Kidney glomerular epithelial cell (primary cell): Measurements from ENCODE around the gene MAST2.
A peak's percentile ranks its signal among the peaks of the same experiment; 100 is the strongest.
"Not testable (repeated sequence)": the region's sequence is repeated elsewhere in the genome, so short reads cannot be mapped to it uniquely, and the experiment has no call there.

Experiments used
- DNase-seq: peaks from one replicate; lab custom pipeline; 2025; lab: John Stamatoyannopoulos, UW

MAST2 gene

DNA sequence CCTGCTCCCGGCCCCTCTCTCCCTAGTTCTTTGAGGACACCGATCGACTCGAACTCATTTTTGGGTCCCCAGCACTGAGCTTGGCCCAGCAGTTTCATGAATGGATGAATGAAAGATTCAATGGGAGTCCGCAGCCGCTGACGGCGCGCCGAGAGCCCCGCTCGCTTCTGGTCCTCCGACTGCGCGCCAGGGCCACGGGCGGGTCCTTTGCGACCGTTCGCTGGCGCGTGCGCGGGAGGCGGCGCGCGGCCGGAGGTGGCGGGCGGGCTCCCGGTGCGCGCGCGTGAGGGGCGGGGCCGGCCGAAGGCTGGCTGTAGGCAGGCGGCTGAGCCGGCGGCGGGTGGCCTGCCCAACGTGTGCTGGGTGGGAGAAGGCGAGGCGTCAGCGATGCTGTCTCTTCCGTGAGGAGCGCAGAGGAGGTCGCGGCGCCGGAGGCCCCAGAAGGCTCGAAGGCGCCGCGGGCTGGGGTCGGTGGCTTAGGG is at the start of gene MAST2:
Gene MAST2, plus strand, starts transcription at position 314 of the 482 bp plus-strand sequence. CDS start 284 bp downstream, outside the sequence.
- DNase-seq = peak; percentile 75

DNA sequence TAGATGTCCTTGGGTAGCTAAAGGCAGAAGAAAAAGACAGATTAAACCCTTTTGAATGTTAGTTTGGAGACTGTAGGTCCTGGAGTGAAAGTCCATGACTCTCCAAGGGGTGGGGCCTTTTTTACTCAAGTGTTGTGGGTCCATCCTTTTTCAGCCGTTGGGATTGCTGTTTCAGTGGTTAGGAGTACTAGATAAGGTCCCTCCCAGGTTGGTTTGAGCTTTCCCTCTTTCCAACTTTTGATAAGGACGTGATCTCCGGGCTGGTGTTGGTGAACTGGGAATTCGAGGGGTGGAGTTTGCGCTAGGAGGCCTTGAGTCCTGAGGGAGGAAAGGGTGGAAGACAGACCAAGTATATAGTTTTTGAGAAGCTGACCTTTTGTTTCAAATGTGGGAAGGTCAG is 47.7 kb upstream of the MAST2 start:
- DNase-seq = no peak

- DNase-seq = no peak
These were observed 41.1 kb upstream of the MAST2 start for GRCh38 chr1:45762291-45762690.

DNA sequence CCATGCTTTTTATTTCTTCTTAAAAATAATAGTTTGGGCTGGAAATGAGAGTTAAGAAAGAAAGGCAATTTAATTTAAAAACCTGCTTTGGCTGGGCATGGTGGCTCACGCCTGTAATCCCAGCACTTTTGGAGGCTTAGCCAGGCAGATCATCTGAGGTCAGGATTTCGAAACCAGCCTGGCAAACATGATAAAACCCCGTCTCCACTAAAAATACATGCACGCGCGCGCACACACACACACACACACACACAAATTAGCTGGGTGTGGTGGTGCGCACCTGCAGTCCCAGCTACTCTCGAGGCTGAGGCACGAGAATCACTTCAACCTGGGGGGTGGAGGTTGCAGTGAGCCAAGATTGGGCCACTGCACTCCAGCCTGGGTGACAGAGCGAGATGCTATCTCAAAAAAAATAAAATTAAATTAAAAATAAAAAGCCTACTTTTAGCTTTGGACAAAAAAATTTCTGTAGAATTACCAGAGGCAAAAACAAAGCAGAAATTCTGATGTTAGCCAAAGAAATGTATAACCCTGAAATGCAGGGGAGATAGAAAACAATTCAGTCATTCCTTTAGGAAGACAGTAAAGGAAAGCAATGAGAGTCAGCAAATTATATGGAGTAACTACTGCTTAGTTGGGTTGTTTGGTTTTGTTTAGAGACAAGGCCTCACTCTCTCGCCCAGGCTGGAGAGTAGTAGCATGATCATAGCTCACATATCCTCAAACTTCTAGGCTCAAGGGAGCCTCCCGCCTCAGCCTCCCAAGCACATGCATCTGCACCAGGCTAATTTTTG is 37.2 kb upstream of the MAST2 start:
- no peak for DNase-seq

DNA sequence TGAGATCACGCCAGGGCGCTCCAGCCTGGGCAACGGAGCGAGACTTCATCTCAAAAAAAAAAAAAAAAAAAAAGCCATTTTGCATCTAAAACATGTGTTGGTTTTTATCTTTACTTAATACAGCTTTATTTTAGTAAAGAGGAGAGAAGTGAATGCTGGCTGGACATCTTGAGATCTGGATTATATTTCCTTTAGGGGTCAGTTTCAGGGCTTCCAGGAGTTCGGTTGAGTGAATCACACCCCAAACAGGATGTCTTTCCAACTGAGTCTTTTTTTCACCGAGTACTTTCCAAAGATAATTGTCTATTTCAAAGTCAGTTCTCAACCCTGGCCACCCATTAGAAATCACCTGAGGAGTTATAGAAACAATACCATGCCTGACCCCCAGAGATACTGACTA is 36.4 kb upstream of the MAST2 start:
- no peak for DNase-seq

- DNase-seq = no peak
These were observed 34.0 kb upstream of the MAST2 start for GRCh38 chr1:45769261-45769932.

- DNase-seq = no peak
These were observed 30.4 kb upstream of the MAST2 start for GRCh38 chr1:45772971-45773370.

GRCh38 chr1:45775794-45776193 is 27.6 kb upstream of the MAST2 start:
- DNase-seq = no peak

GRCh38 chr1:45785583-45785982 is 17.8 kb upstream of the MAST2 start:
- DNase-seq = no peak

DNA sequence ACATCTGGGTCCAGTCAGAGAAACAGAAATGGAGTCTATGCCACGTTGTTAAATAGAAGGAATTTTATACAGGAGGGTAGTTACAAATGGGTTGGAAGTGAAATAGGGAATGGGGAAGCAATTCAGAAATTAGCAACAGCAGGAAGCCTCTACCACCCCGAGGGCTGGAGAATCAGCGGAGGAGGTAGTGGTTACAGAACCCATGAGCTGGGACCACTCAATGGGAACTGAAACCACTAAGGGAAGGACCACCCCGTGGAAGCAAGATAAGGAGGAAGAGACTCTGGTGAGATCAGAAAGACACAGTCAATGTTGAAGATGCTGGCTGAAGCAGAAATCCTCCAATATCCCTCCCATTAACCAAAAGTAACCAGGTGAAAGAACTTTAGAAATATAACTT is 15.5 kb upstream of the MAST2 start:
- DNase-seq = no peak

DNA sequence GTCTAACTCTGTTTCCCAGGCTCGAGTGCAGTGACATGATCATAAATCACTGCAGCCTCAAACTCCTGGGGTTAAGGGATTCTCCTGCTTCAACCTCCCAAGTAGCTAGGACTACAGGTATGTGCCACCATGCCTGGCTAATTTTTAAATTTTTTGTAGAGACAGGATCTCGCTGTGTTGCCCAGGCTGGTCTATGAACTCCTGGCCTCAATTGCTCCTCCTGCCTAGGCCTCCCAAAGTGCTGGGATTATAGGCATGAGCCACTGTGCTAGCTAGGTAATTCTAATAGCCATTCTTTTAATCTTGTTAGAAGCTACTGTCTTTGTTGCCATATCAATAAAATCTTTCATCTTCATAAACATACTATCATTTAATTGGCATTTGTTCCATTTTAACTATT is 13.8 kb upstream of the MAST2 start:
- no peak for DNase-seq

DNA sequence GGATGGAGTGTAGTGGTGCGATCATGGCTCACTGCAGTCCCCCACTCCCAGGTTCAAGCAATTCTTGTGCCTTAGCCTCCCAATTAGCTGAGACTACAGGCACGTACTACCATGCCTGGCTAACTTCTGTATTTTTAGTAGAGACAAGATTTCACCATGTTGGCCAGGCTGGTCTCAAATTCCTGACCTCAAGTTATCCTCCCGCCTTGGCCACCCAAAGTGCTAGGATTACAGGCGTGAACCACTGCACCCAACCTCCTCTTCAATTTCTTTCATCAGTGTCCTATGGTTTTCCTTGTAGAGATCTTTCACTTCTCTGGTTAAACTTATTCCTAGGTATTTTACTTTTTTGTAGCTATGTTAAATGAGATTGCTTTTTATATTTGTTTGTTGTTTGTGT is 10.7 kb upstream of the MAST2 start:
- DNase-seq = no peak

DNA sequence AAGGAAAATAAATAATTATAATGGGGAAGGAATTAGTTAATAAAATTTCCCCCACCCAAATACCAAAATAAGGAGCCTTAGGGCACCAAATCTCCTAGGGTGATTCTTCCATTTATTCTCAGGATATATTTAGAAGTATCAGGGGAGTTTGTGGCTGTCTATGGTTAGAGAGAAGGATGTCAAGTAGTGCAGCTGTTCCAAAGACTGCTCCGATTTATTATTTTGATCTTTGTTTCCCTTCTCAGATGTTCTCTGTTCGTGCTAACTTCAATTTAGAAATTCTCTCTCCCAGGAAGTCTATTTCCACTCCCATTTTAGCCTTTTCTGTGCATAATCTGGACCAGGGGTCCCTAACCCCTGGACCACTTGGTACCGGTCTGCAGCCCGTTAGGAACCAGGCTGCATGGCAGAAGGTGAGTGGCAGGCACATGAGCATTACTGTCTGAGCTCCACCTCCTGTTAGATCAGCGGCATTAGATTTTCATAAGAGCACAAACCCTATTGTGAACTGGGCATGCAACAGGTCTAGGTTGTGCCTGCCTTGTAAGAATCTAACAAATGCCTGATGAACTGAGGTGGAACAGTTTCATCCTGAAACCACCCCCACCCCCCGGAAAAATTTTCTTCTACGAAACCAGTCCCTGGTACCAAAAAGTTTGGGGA is 9.3 kb upstream of the MAST2 start:
- DNase-seq = no peak

GRCh38 chr1:45796381-45796780 is 7.0 kb upstream of the MAST2 start:
- DNase-seq = no peak

- no peak for DNase-seq
These were observed 6.5 kb upstream of the MAST2 start for GRCh38 chr1:45796946-45797345.

DNA sequence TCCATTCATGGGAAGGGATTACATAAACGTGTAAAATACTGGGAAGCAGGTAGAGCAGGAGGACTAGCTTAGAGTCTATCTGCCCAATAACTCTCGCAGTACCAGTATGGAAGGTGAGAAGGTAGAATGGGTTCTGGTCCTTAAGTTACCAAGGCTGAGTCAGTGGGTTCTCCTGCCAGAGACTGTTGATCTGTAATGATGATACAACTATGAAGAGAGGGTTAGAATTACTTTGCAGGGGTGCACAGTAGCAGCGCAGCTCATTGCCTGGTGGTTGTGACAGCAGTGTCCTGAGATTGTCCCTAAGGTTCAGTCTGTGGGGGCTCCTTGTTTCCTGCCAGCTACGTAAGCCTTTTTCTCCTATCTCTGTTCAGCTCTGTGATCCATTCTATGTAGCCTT is 2.5 kb upstream of the MAST2 start:
- DNase-seq = no peak

DNA sequence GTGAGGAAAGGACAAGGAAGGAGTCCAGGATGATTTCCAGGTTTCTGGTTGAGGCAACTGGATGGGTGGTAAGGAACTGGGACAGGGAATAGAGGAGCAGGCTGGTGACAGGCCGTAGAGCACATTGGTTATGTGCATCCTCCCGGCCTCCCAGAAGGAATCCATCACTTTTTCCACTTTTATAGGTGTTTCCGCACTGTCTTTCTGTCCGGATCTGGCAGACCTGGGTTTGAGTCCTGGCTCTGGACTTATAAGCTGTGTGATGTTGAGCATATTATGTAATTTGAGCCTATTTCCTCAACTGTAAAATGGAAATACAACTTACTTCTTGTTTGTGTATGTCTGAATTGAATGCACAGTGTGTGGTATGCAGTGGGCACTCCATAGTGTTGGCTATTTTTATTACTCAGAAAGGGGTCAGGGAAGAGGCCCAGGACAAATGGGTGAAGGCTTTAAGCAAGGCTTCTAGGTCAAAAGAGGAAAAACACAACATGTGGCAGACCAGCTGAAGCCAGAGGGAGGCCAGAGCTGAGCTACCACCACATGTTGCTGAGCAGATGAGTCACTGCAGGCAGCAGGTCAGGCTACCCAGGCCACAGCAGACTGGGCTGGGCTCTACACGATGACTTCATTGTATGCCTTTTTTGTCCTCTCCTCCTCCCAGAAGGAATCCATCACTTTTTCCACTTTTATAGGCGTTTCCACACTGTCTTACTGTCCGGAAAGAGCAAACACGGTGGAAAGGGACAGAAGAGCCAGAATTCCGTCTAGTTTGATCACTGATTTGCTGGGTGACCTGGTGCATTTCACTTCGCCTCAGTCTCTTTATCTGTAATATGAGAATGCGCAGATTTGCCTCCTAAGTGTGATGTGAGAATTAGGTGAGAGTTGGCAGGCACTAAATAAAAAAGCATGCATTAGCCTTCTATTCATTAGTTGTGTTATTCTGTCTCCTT is 791 bp upstream of the MAST2 start:
- peak; percentile 94 for DNase-seq

GRCh38 chr1:45803781-45804668 is 613 bp downstream of the MAST2 start:
- not testable (repeated sequence) for DNase-seq

DNA sequence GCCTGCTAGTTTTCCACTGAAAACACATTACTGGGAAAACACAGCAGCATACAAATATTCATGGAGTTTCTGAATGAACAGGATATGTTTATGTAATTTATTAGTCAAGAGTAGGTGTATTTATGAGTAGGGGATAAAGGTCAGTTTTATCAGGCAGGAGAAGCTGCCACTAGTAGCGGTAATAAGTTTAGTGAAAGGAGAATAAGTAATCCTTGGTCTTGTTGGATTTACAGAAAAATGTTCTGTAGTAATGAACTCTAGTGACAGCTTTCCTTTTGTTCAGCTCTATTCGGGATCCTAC is 1.2 kb downstream of the MAST2 start:
- no peak for DNase-seq

DNA sequence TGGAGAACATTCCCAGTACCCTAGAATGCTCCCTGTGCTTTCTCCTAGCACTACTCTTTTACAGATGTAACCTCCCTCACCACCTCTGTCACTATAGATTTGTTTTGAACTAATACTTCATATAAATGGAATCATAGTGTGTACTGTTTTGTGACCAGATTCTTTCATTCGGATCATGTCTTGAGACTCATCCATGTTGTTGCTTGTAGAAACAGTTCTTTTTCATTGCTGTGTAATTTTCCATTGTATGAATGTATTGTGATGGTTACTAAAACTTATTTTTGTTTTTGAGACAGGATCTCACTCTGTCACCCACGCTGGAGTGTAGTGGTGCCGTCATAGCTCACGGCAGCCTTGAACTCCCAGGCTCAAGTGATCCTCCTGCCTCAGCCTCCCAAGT is 2.7 kb downstream of the MAST2 start:
- no peak for DNase-seq

DNA sequence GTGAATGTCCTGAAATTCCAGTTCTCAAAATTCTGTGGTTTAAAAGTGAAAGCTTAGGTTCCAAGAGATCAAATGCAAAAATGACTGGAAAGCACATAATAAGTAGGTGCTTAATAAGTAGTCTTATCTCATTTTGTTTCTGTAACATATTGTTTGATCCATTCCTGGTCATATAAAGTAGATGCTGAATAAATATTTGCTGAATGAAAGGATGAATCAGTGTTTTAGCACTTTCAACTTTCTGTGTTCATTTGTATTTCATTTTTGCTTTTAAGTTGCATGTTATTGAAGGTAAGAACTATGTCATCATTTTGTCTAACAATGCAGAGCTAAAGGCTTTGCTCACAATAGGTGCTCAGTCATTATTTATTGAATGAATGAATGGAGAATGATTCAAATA is 6.3 kb downstream of the MAST2 start:
- DNase-seq = no peak
